HepG2 (cell line): ENCODE results near the gene ECE2. TPM values are rescaled to one million over a fixed set of nuclear protein-coding genes. Genes with fewer than 3 reads are reported as not detected.

Source experiments
- ATAC-seq: fragments of 200-7000 bp; cut with Tn5 transposase; 3 replicates; pipeline ENCODE4 v1.9.1; 2020; ENCODE audit warnings: mild to moderate bottlenecking, moderate library complexity
- BruUV-seq: library from RNA; stranded (reverse); fragments of 400-500 nt; replicated peaks from 2 replicates; lab custom pipeline; 2021; lab: Mats Ljungman, UMichigan
- CTCF ChIA-PET: fragments of 300-600 bp; formaldehyde crosslinking; extraction: SDS; loops from one replicate; lab custom pipeline; 2021; ENCODE audit warnings: low total read pairs, inconsistent platforms, low intra/inter-chr PET ratio; lab: Yijun Ruan, JAX
- POLR2A ChIA-PET: fragments of 350-600 bp; sonication (Branson Sonifier 250); formaldehyde crosslinking; loops from one replicate; lab custom pipeline; 2020; ENCODE audit warnings: antibody characterized with exemption, inconsistent platforms; lab: Yijun Ruan, JAX
- DNase-seq: peaks from one replicate; pipeline ENCODE4 v3.0.0-alpha.2; 2015; ENCODE audit warnings: low spot score
- FAIRE-seq: peaks from 3 replicates; lab custom pipeline; 2011; peaks lifted over from hg19 to GRCh38; lab: Jason Lieb, UNC
- H2AFZ ChIP-seq: one replicate; pipeline ENCODE4 v1.6.1; 2011; ENCODE audit warnings: low read length, inconsistent platforms
- H3K27ac ChIP-seq: fragments of 300-600 bp; 3 replicates; pipeline ENCODE4 v1.8.0; 2011; ENCODE audit warnings: mixed run types, mild to moderate bottlenecking, mixed read lengths, low read length, inconsistent platforms; ENCODE audit not compliant: insufficient read depth; ENCODE audit errors: extremely low read length
- H3K27me3 ChIP-seq, 2 experiments: fragments of 200-600 bp in 1 of 2; 2 replicates in 1 of 2; 3 replicates in 1 of 2; pipeline versions ENCODE4 v1.6.0 to v1.8.0; 2011; ENCODE audit warnings: low read length in 2 of 2, mild to moderate bottlenecking in 2 of 2, moderate library complexity in 2 of 2, inconsistent platforms in 1 of 2; ENCODE audit not compliant: insufficient read depth in 2 of 2, control insufficient read depth in 1 of 2
- H3K36me3 ChIP-seq, 2 experiments: fragments of 200-600 bp in 1 of 2; replicated peaks in 1 of 2; 2 replicates in 1 of 2; 3 replicates in 1 of 2; pipeline versions ENCODE4 v1.5.1 to v1.8.0; 2011; ENCODE audit warnings: low read length in 2 of 2, inconsistent platforms in 1 of 2; ENCODE audit not compliant: insufficient read depth in 2 of 2, control insufficient read depth in 1 of 2
- H3K4me1 ChIP-seq: 2 replicates; pipeline ENCODE4 v1.5.1; 2012; ENCODE audit warnings: low read length, inconsistent platforms; ENCODE audit not compliant: insufficient read depth
- H3K4me2 ChIP-seq: 2 replicates; pipeline ENCODE4 v1.6.0; 2011; ENCODE audit warnings: low read depth, low read length, inconsistent platforms
- H3K4me3 ChIP-seq, 3 experiments: fragments of 200-600 bp in 1 of 3; sonication (generic), shearing (Covaris generic) in 1 of 3; replicated peaks in 1 of 3; 2 replicates each; pipeline ENCODE4 v1.5.1; 2011 to 2016; ENCODE audit warnings: low read length in 3 of 3, inconsistent platforms in 2 of 3, low read depth in 2 of 3, mild to moderate bottlenecking in 2 of 3, control low read depth in 1 of 3, mixed read lengths in 1 of 3; ENCODE audit not compliant: insufficient read depth in 1 of 3
- H3K79me2 ChIP-seq: one replicate; pipeline ENCODE4 v1.6.1; 2011; ENCODE audit warnings: low read length, inconsistent platforms; ENCODE audit not compliant: insufficient read depth
- H3K9ac ChIP-seq: 2 replicates; pipeline ENCODE4 v1.6.0; 2011; ENCODE audit warnings: mild to moderate bottlenecking, low read depth, low read length, inconsistent platforms; ENCODE audit not compliant: insufficient read depth
- H3K9me3 ChIP-seq: 2 replicates; pipeline ENCODE4 v1.5.1; 2012; ENCODE audit warnings: mild to moderate bottlenecking, low read length
- H4K20me1 ChIP-seq: 2 replicates; pipeline ENCODE4 v1.6.0; 2011; ENCODE audit warnings: inconsistent platforms, mild to moderate bottlenecking, low read length, moderate library complexity; ENCODE audit not compliant: insufficient read depth
- KDM5A ChIP-seq: fragments of 200-600 bp; sonication (generic); IDR thresholded peaks from 2 replicates; pipeline ENCODE4 v1.7.0; 2018; ENCODE audit warnings: antibody characterized with exemption, mild to moderate bottlenecking, low read length, borderline replicate concordance
- MIER2 ChIP-seq: IDR thresholded peaks from 2 replicates; pipeline ENCODE4 v1.6.1; 2016; ENCODE audit warnings: missing biosample characterization, missing genetic modification reagents
- PHF8 ChIP-seq: sonication (generic); formaldehyde crosslinking; IDR thresholded peaks from 2 replicates; pipeline ENCODE4 v1.5.0; 2020; ENCODE audit warnings: missing genetic modification reagents
- RAD21 ChIP-seq: fragments of 450-650 bp; formaldehyde crosslinking; IDR thresholded peaks from 2 replicates; pipeline ENCODE4 v1.5.0; 2020; ENCODE audit warnings: mild to moderate bottlenecking
- STAG1 ChIP-seq: sonication (generic); formaldehyde crosslinking; IDR thresholded peaks from 2 replicates; pipeline ENCODE4 v1.4.0; 2020; ENCODE audit warnings: missing genetic modification reagents
- ZEB1 ChIP-seq: IDR thresholded peaks from 2 replicates; pipeline ENCODE4 v1.6.1; 2012; ENCODE audit warnings: mild to moderate bottlenecking, low read depth, inconsistent platforms; ENCODE audit not compliant: insufficient replicate concordance
- ZFAT ChIP-seq: sonication (generic); formaldehyde crosslinking; conservative IDR thresholded peaks from 2 replicates; pipeline ENCODE4 v1.8.1; 2023; ENCODE audit warnings: missing genetic modification reagents, inconsistent platforms
- ZNF124 ChIP-seq: sonication (generic); formaldehyde crosslinking; IDR thresholded peaks from 2 replicates; pipeline ENCODE4 v1.4.0; 2020; ENCODE audit warnings: missing genetic modification reagents
- ZNF589 ChIP-seq: sonication (generic); formaldehyde crosslinking; conservative IDR thresholded peaks from 2 replicates; pipeline ENCODE4 v1.8.0; 2022; ENCODE audit warnings: mild to moderate bottlenecking, moderate library complexity, missing genetic modification reagents
- WGBS: methylation state at CpG from one replicate; pipeline ENCODE4 v1.1.6; 2017; ENCODE audit warnings: low lambda C conversion rate; 5-methylcytosine and 5-hydroxymethylcytosine counted together
- in situ Hi-C: cut with HindIII; loops from 2 replicates; pipeline ENCODE4 v1.10.0; 2017; ENCODE audit warnings: low pct_unique_long_range_greater_than_20kb; ENCODE audit not compliant: extremely low pct_ligation_motif_present
- intact Hi-C: fragments of 100-400 bp; cut with micrococcal nuclease; formaldehyde crosslinking; loops from one replicate; pipeline ENCODE4 v1.10.0; 2022; ENCODE audit not compliant: unreplicated experiment
- polyA plus RNA-seq, 8 experiments: library from polyadenylated mRNA; depleted of rRNA in 3 of 8; stranded (reverse) in 7 of 8; unstranded in 1 of 8; fragments of >200 nt; fragmentation: Illumina TruSeq in 4 of 8; extraction: Trizol in 4 of 8; gene quantifications; 2 replicates each; pipeline versions ENCODE4 v1.2.1 to v1.2.3, GENCODE V29; 2011 to 2016; ENCODE audit warnings: low read depth in 4 of 8, missing spikeins in 1 of 8, mixed read lengths in 1 of 8; ENCODE audit not compliant: insufficient read depth in 1 of 8
- total RNA-seq, 5 experiments: library from RNA; depleted of rRNA; stranded (reverse); fragments of >200 nt; fragmentation: Illumina TruSeq; extraction: Trizol; gene quantifications; 2 replicates each; pipeline ENCODE4 v1.2.3, GENCODE V29; 2016; ENCODE audit warnings: low read depth in 1 of 5
- TF ChIP-seq, protein P1 (sequence below): sonication (generic); formaldehyde crosslinking; IDR thresholded peaks from 2 replicates; pipeline ENCODE4 v1.8.1; 2023; ENCODE audit warnings: mild to moderate bottlenecking, inconsistent platforms, moderate library complexity, missing genetic modification reagents, borderline replicate concordance
- TF ChIP-seq, protein P2 (sequence below): sonication (generic); formaldehyde crosslinking; IDR thresholded peaks from 2 replicates; pipeline ENCODE4 v1.5.0; 2020; ENCODE audit warnings: mild to moderate bottlenecking, missing genetic modification reagents, moderate library complexity
- TF ChIP-seq, protein P3 (sequence below): sonication (generic); formaldehyde crosslinking; conservative IDR thresholded peaks from 2 replicates; pipeline ENCODE4 v1.4.0; 2020; ENCODE audit warnings: missing genetic modification reagents
- TF ChIP-seq, protein P4 (sequence below): sonication (generic); formaldehyde crosslinking; IDR thresholded peaks from 2 replicates; pipeline ENCODE4 v1.5.1; 2020; ENCODE audit warnings: mild to moderate bottlenecking, missing genetic modification reagents, moderate library complexity
- TF ChIP-seq, protein P5 (sequence below): sonication (generic); formaldehyde crosslinking; IDR thresholded peaks from 2 replicates; pipeline ENCODE4 v1.4.0; 2020; ENCODE audit warnings: mild to moderate bottlenecking, missing genetic modification reagents

Gene ECE2
- total and polyA plus RNA-seq, 2 of the 13 experiments (the other 11 are each of a cell fraction or from before 2014, with no cell fraction given): not detected

DNA sequence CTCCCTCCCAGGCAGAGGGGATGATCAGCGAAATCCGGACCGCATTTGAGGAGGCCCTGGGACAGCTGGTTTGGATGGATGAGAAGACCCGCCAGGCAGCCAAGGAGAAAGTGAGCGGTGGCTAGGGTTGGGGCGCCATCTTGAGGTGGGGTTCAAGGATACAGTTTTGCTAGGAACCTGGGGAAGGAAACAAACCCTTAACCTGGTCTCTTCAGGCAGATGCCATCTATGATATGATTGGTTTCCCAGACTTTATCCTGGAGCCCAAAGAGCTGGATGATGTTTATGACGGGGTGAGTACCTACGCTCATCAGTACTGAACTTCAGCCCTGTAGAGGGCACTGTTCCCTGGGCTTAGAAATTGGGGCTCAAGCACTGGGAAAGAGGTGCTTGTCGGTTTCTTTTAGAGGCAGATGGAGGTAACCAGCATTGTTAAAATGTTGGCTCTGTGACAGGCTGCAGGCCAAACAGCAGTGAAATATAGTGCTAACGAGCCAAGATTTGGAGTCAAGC lies 13.7 kb downstream of the ECE2 start:
- Histone ChIP-seq H3K9me3 (no peaks in the 10 kb centered on the region), H3K4me1 (peaks cover 44% of the 10 kb centered on the region), H2AFZ (no peak overlapping the region), H3K36me3 (no peaks in the 10 kb centered on the region), H3K27ac (no peak overlapping the region), H3K4me3 (no peak overlapping the region), H4K20me1 (0 out of 2 replicates have a peak, but pooled peaks cover 3% of the 10 kb centered on the region), H3K27me3 (peaks cover 3 to 24% of the 10 kb centered on the region in 2 experiments; a peak in 3 of 5 replicates), H3K9ac (no peak overlapping the region), H3K4me2 (no peak overlapping the region), H3K79me2 (no peaks in the 10 kb centered on the region)
- DNase-seq: no peak
- intact Hi-C loops (loop anchor here (1.0 to 10.0 kb wide), 3 partner anchors 39 to 392 kb away; partner anchors contain the start of gene VWA5B2), in situ Hi-C loops (no loop called here)
- CTCF ChIA-PET: interaction anchor here (1.0 to 1.6 kb wide), 2 partner anchors 62 to 144 kb away, joined by 3 read pairs; no protein-coding TSS in a partner anchor
- peak; percentile 34 for ATAC-seq
- POLR2A ChIA-PET: no interaction called here
- 3% methylated on average over 9 of the region's 10 CpGs for WGBS
- FAIRE-seq: peak; percentile 57
- BruUV-seq: no TSS peak
- TF ChIP-seq, protein P1, sequence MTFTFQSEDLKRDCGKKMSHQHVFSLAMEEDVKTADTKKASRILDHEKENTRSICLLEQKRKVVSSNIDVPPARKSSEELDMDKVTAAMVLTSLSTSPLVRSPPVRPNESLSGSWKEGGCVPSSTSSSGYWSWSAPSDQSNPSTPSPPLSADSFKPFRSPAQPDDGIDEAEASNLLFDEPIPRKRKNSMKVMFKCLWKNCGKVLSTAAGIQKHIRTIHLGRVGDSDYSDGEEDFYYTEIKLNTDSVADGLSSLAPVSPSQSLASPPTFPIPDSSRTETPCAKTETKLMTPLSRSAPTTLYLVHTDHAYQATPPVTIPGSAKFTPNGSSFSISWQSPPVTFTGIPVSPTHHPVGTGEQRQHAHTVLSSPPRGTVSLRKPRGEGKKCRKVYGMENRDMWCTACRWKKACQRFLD: no peak
- TF ChIP-seq, protein P2, sequence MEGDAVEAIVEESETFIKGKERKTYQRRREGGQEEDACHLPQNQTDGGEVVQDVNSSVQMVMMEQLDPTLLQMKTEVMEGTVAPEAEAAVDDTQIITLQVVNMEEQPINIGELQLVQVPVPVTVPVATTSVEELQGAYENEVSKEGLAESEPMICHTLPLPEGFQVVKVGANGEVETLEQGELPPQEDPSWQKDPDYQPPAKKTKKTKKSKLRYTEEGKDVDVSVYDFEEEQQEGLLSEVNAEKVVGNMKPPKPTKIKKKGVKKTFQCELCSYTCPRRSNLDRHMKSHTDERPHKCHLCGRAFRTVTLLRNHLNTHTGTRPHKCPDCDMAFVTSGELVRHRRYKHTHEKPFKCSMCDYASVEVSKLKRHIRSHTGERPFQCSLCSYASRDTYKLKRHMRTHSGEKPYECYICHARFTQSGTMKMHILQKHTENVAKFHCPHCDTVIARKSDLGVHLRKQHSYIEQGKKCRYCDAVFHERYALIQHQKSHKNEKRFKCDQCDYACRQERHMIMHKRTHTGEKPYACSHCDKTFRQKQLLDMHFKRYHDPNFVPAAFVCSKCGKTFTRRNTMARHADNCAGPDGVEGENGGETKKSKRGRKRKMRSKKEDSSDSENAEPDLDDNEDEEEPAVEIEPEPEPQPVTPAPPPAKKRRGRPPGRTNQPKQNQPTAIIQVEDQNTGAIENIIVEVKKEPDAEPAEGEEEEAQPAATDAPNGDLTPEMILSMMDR: peak; percentile 89
- TF ChIP-seq, protein P3, sequence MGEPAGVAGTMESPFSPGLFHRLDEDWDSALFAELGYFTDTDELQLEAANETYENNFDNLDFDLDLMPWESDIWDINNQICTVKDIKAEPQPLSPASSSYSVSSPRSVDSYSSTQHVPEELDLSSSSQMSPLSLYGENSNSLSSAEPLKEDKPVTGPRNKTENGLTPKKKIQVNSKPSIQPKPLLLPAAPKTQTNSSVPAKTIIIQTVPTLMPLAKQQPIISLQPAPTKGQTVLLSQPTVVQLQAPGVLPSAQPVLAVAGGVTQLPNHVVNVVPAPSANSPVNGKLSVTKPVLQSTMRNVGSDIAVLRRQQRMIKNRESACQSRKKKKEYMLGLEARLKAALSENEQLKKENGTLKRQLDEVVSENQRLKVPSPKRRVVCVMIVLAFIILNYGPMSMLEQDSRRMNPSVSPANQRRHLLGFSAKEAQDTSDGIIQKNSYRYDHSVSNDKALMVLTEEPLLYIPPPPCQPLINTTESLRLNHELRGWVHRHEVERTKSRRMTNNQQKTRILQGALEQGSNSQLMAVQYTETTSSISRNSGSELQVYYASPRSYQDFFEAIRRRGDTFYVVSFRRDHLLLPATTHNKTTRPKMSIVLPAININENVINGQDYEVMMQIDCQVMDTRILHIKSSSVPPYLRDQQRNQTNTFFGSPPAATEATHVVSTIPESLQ (CRISPR knock-in tag): no peak
- TF ChIP-seq STAG1: peak; percentile 70
- TF ChIP-seq, protein P4, sequence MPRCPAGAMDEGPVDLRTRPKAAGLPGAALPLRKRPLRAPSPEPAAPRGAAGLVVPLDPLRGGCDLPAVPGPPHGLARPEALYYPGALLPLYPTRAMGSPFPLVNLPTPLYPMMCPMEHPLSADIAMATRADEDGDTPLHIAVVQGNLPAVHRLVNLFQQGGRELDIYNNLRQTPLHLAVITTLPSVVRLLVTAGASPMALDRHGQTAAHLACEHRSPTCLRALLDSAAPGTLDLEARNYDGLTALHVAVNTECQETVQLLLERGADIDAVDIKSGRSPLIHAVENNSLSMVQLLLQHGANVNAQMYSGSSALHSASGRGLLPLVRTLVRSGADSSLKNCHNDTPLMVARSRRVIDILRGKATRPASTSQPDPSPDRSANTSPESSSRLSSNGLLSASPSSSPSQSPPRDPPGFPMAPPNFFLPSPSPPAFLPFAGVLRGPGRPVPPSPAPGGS: no peak
- TF ChIP-seq ZFAT (CRISPR knock-in tag): no peak
- no peak for TF ChIP-seq ZEB1
- peak; percentile 74 for TF ChIP-seq RAD21
- no peak for TF ChIP-seq PHF8 (CRISPR knock-in tag)
- no peak for TF ChIP-seq ZNF124 (CRISPR knock-in tag)
- TF ChIP-seq ZNF589 (CRISPR knock-in tag): no peak
- no peak for TF ChIP-seq KDM5A
- TF ChIP-seq MIER2 (CRISPR knock-in tag): 0 out of 2 replicates have a peak, but pooled peaks have one; percentile 20
- TF ChIP-seq, protein P5, sequence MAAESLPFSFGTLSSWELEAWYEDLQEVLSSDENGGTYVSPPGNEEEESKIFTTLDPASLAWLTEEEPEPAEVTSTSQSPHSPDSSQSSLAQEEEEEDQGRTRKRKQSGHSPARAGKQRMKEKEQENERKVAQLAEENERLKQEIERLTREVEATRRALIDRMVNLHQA (CRISPR knock-in tag): no peak
